ENCODE measurements around the gene ERBIN.
"Not testable (repeated sequence)": the region's sequence is repeated elsewhere in the genome, so short reads cannot be mapped to it uniquely, and the experiment has no call there.

ERBIN gene

GRCh38 chr5:65915661-65916060 is 10.7 kb upstream of the ERBIN start:
- DNase-seq; in situ Hi-C loops (cut with MboI; ENCODE audit: low pct_unique_long_range_greater_than_20kb, low sequenced_read_pairs): not testable (repeated sequence)

GRCh38 chr5:65916066-65916465 is 10.3 kb upstream of the ERBIN start:
- no peak for DNase-seq
- in situ Hi-C loops (cut with MboI; ENCODE audit: low pct_unique_long_range_greater_than_20kb, low sequenced_read_pairs) = no loop called here

- DNase-seq = peak; percentile 23
- in situ Hi-C loops (cut with MboI; ENCODE audit: low pct_unique_long_range_greater_than_20kb, low sequenced_read_pairs) = no loop called here
Measured at GRCh38 chr5:65916636-65917035, 9.7 kb upstream of the ERBIN start.

GRCh38 chr5:65919773-65920172 is 6.6 kb upstream of the ERBIN start:
- no peak for DNase-seq
- in situ Hi-C loops (cut with MboI; ENCODE audit: low pct_unique_long_range_greater_than_20kb, low sequenced_read_pairs) = no loop called here

GRCh38 chr5:65923339-65923738 is 3.0 kb upstream of the ERBIN start:
- in situ Hi-C loops (cut with MboI; ENCODE audit: low pct_unique_long_range_greater_than_20kb, low sequenced_read_pairs) = no loop called here

GRCh38 chr5:65924366-65925043 is 1.9 kb upstream of the ERBIN start:
- in situ Hi-C loops (cut with MboI; ENCODE audit: low pct_unique_long_range_greater_than_20kb, low sequenced_read_pairs) = no loop called here
- no peak for DNase-seq

More at GRCh38 chr5:65923339-65923738, 3.0 kb upstream of the ERBIN start:
- no peak for DNase-seq

GRCh38 chr5:65925044-65925600 is 1.3 kb upstream of the ERBIN start:
- peak; percentile 95 for DNase-seq
- in situ Hi-C loops (cut with MboI; ENCODE audit: low pct_unique_long_range_greater_than_20kb, low sequenced_read_pairs) = no loop called here

- peak; percentile 84 for DNase-seq
- in situ Hi-C loops (cut with MboI; ENCODE audit: low pct_unique_long_range_greater_than_20kb, low sequenced_read_pairs) = no loop called here
Measured at GRCh38 chr5:65925601-65926275, 637 bp upstream of the ERBIN start.

- DNase-seq = peak; percentile 37
- in situ Hi-C loops (cut with MboI; ENCODE audit: low pct_unique_long_range_greater_than_20kb, low sequenced_read_pairs) = no loop called here
Measured at GRCh38 chr5:65926893-65927292, 518 bp downstream of the ERBIN start.

GRCh38 chr5:65927503-65928321 is 1.3 kb downstream of the ERBIN start:
- peak; percentile 61 for DNase-seq
- in situ Hi-C loops (cut with MboI; ENCODE audit: low pct_unique_long_range_greater_than_20kb, low sequenced_read_pairs) = no loop called here

GRCh38 chr5:65928322-65928752 is 2.0 kb downstream of the ERBIN start:
- peak; percentile 14 for DNase-seq

GRCh38 chr5:65928860-65929259 is 2.5 kb downstream of the ERBIN start:
- in situ Hi-C loops (cut with MboI; ENCODE audit: low pct_unique_long_range_greater_than_20kb, low sequenced_read_pairs) = no loop called here
- DNase-seq = no peak

More at GRCh38 chr5:65928322-65928752, 2.0 kb downstream of the ERBIN start:
- in situ Hi-C loops (cut with MboI; ENCODE audit: low pct_unique_long_range_greater_than_20kb, low sequenced_read_pairs) = no loop called here

- in situ Hi-C loops (cut with MboI; ENCODE audit: low pct_unique_long_range_greater_than_20kb, low sequenced_read_pairs) = no loop called here
- DNase-seq = no peak
Measured at GRCh38 chr5:65932676-65933075, 6.3 kb downstream of the ERBIN start.

GRCh38 chr5:65933295-65933694 is 6.9 kb downstream of the ERBIN start:
- in situ Hi-C loops (cut with MboI; ENCODE audit: low pct_unique_long_range_greater_than_20kb, low sequenced_read_pairs) = no loop called here
- no peak for DNase-seq

GRCh38 chr5:65938256-65938655 is 11.9 kb downstream of the ERBIN start:
- in situ Hi-C loops (cut with MboI; ENCODE audit: low pct_unique_long_range_greater_than_20kb, low sequenced_read_pairs) = no loop called here
- DNase-seq = no peak

GRCh38 chr5:65943771-65944170 is 17.4 kb downstream of the ERBIN start:
- in situ Hi-C loops (cut with MboI; ENCODE audit: low pct_unique_long_range_greater_than_20kb, low sequenced_read_pairs) = no loop called here
- no peak for DNase-seq

GRCh38 chr5:65946198-65946745 is 19.9 kb downstream of the ERBIN start:
- no peak for DNase-seq
- in situ Hi-C loops (cut with MboI; ENCODE audit: low pct_unique_long_range_greater_than_20kb, low sequenced_read_pairs) = no loop called here

GRCh38 chr5:65948115-65948747 is 21.9 kb downstream of the ERBIN start:
- in situ Hi-C loops (cut with MboI; ENCODE audit: low pct_unique_long_range_greater_than_20kb, low sequenced_read_pairs) = no loop called here
- DNase-seq = no peak

GRCh38 chr5:65951330-65951729 is 25.0 kb downstream of the ERBIN start:
- in situ Hi-C loops (cut with MboI; ENCODE audit: low pct_unique_long_range_greater_than_20kb, low sequenced_read_pairs) = no loop called here
- DNase-seq = no peak
